ENCODE results near the gene YWHAE.

DNA sequence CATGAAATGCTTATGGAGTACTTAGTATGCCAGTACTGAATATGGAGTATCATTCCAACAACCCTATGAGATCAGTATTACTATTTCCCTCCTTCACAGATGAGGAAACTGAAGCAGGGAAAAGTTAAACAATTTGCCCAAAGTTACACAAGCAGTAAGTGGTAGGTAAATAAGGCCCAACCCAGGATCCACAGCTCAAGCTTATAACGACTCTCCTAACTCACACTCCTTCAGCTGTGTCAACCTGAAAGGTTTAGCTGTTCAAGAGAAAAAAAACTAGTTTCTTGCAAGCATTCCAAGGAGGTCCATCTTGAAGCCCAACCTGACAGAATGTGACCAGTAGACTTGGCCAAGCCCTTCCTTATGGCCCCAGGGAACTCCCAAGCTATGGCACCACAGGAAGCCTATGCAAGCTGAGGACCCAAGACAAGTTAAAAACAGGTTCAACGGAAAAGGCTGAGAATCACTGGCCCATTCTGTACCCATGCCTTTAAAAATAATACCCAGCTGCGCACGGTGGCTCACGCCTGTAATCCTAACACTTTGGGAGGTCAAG lies 49.5 kb upstream of the YWHAE start:
- no peak for TF ChIP-seq POLR2A (IDR thresholded peaks at IDR 0.05; ENCODE audit: low read depth, low read length)
- no peak for TF ChIP-seq CEBPB (IDR thresholded peaks at IDR 0.05; ENCODE audit: low read depth, low read length)
- no peak for TF ChIP-seq MAFK (IDR thresholded peaks at IDR 0.05; ENCODE audit: low read depth, low read length)
- TF ChIP-seq, protein P1, sequence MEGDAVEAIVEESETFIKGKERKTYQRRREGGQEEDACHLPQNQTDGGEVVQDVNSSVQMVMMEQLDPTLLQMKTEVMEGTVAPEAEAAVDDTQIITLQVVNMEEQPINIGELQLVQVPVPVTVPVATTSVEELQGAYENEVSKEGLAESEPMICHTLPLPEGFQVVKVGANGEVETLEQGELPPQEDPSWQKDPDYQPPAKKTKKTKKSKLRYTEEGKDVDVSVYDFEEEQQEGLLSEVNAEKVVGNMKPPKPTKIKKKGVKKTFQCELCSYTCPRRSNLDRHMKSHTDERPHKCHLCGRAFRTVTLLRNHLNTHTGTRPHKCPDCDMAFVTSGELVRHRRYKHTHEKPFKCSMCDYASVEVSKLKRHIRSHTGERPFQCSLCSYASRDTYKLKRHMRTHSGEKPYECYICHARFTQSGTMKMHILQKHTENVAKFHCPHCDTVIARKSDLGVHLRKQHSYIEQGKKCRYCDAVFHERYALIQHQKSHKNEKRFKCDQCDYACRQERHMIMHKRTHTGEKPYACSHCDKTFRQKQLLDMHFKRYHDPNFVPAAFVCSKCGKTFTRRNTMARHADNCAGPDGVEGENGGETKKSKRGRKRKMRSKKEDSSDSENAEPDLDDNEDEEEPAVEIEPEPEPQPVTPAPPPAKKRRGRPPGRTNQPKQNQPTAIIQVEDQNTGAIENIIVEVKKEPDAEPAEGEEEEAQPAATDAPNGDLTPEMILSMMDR (conservative IDR thresholded peaks at IDR 0.05; ENCODE audit: low read depth, low read length), result no peak
- TF ChIP-seq, protein P2, sequence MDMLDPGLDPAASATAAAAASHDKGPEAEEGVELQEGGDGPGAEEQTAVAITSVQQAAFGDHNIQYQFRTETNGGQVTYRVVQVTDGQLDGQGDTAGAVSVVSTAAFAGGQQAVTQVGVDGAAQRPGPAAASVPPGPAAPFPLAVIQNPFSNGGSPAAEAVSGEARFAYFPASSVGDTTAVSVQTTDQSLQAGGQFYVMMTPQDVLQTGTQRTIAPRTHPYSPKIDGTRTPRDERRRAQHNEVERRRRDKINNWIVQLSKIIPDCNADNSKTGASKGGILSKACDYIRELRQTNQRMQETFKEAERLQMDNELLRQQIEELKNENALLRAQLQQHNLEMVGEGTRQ (IDR thresholded peaks at IDR 0.05; ENCODE audit: low read depth, low read length), result no peak
- no peak for TF ChIP-seq BHLHE40 (IDR thresholded peaks at IDR 0.05; ENCODE audit: low read depth, low read length)
- no peak for TF ChIP-seq RCOR1 (IDR thresholded peaks at IDR 0.05; ENCODE audit: insufficient replicate concordance, low read length)
- TF ChIP-seq SMC3 (IDR thresholded peaks at IDR 0.05; ENCODE audit: low read depth, low read length), result no peak
- no peak for TF ChIP-seq NFE2L2 (IDR thresholded peaks at IDR 0.05; ENCODE audit: low read depth, low read length)
- TF ChIP-seq, protein P3, sequence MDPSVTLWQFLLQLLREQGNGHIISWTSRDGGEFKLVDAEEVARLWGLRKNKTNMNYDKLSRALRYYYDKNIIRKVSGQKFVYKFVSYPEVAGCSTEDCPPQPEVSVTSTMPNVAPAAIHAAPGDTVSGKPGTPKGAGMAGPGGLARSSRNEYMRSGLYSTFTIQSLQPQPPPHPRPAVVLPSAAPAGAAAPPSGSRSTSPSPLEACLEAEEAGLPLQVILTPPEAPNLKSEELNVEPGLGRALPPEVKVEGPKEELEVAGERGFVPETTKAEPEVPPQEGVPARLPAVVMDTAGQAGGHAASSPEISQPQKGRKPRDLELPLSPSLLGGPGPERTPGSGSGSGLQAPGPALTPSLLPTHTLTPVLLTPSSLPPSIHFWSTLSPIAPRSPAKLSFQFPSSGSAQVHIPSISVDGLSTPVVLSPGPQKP (IDR thresholded peaks at IDR 0.05; ENCODE audit: borderline replicate concordance, low read depth, low read length), result no peak
- TF ChIP-seq CHD1 (IDR thresholded peaks at IDR 0.05; ENCODE audit: low read depth, low read length), result no peak
